ENCODE measurements around the gene ERC1.
A peak's percentile ranks its signal among the peaks of the same experiment; 100 is the strongest.

ERC1 gene

DNA sequence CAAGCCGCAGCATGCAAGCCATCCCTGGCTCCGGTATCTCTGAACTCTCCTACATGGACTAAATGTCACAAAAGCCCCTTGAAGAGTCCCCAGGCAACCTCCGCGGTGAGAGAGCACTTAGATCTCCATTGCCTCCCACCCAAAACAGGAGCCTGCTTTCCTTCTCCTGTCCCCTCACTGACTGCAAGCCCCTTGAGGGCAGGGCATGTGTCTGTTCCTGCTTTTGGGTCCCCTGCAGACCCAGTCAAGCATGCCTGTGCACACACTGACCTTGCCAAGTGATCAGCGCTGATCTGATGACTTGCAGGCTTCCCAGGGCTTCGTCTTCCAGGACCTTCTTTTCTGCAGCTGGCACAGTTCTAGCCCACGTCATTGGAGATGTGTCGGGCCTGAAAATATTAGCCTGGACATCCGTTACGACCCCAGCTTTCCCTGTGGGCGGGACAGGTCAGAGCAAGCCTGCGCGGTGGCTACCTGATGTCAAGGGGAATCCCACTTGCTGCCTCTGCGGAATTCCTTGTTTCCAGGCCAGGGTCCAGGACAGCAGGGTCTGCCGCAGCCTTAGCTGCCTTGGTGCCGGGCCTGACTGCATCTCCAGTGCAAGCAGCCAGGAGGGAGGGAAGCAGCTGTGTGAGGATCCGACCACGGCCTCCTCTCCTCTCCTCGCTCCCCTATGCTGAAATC lies 510.8 kb downstream of the ERC1 start:
- Histone ChIP-seq H3K4me3 (no peak overlapping the region), H3K36me3 (replicated peaks) (no peaks in the 10 kb centered on the region), H3K4me1 (no peaks in the 10 kb centered on the region), H3K27me3 (ENCODE audit: low read depth) (no peaks in the 10 kb centered on the region), H3K9me3 (no peaks in the 10 kb centered on the region)
- DNase-seq (ENCODE audit: low spot score in 2 of 2) = no peak
- in situ Hi-C loops (cut with MboI; ENCODE audit: low sequenced_read_pairs) = no loop called here

DNA sequence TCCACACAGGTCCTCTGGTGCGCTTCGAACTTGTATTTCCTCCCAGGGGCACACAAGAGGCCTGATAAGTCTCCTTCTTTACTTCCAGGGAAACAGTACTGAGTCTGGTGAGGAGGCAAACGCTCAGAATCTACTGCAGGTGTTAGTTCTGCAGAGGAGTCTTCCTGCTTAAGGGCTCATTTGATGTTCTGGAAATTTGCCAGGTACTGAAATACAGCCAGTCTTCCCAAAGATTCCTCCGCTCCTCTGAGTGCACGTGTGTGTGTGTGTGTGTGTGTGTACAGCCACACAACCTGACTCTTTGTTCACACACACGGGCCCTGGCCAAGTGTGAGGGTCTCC lies 511.3 kb downstream of the ERC1 start:
- H3K9me3 ChIP-seq = no peaks in the 10 kb centered on the region
- H3K36me3 ChIP-seq (replicated peaks) = no peaks in the 10 kb centered on the region
- H3K4me3 ChIP-seq = no peak overlapping the region
- in situ Hi-C loops (cut with MboI; ENCODE audit: low sequenced_read_pairs) = no loop called here
- no peaks in the 10 kb centered on the region for H3K4me1 ChIP-seq
- H3K27me3 ChIP-seq (ENCODE audit: low read depth) = no peaks in the 10 kb centered on the region
- DNase-seq (ENCODE audit: low spot score in 2 of 2) = no peak

DNA sequence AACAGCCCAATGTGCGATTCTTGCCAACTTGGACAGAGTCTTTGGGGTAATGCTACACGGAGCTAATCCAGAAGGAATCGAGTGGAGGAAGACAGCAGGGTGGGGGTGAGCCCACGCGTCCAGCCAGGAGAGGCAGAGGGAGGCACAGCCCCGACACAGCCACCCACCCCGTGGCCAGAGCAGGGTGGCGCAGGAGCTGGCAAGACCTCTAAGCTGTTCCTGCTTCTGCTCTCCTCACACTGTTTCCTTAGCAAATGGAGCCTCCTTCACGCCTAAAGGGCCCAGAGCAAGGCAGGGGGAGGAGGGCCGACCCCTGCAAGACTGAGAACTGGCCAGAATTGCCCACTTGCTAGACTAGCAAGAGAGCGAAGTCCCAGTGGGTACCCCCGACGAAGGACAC lies 511.8 kb downstream of the ERC1 start:
- no peaks in the 10 kb centered on the region for H3K4me1 ChIP-seq
- no peak for DNase-seq (ENCODE audit: low spot score in 2 of 2)
- no peaks in the 10 kb centered on the region for H3K9me3 ChIP-seq
- no peaks in the 10 kb centered on the region for H3K27me3 ChIP-seq (ENCODE audit: low read depth)
- in situ Hi-C loops (cut with MboI; ENCODE audit: low sequenced_read_pairs) = no loop called here
- no peaks in the 10 kb centered on the region for H3K36me3 ChIP-seq (replicated peaks)
- H3K4me3 ChIP-seq = no peak overlapping the region

DNA sequence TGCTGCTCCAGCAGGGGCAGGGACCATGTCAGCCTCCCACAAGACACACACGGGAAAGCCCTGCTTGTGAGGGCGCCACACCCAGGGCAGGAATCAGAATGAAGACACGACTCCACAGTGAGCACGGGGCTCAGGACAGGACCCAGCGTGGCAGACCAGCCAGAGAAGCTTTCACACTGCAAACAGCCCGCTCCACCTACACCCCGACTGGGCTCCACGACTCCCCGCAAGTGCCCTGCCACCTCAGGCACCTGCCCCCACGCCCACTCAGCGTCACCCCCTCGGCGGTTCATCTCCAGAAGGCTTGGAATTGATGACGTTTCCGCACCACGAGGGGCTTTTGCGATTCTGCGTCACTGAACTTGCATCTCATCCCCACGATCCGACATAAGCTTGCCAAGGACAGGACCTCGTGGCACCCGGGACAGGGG lies 512.3 kb downstream of the ERC1 start:
- no peaks in the 10 kb centered on the region for H3K27me3 ChIP-seq (ENCODE audit: low read depth)
- H3K36me3 ChIP-seq (replicated peaks) = no peaks in the 10 kb centered on the region
- H3K9me3 ChIP-seq = no peaks in the 10 kb centered on the region
- no peak for DNase-seq (ENCODE audit: low spot score in 2 of 2)
- H3K4me1 ChIP-seq = no peaks in the 10 kb centered on the region
- no peak overlapping the region for H3K4me3 ChIP-seq
- in situ Hi-C loops (cut with MboI; ENCODE audit: low sequenced_read_pairs) = no loop called here

DNA sequence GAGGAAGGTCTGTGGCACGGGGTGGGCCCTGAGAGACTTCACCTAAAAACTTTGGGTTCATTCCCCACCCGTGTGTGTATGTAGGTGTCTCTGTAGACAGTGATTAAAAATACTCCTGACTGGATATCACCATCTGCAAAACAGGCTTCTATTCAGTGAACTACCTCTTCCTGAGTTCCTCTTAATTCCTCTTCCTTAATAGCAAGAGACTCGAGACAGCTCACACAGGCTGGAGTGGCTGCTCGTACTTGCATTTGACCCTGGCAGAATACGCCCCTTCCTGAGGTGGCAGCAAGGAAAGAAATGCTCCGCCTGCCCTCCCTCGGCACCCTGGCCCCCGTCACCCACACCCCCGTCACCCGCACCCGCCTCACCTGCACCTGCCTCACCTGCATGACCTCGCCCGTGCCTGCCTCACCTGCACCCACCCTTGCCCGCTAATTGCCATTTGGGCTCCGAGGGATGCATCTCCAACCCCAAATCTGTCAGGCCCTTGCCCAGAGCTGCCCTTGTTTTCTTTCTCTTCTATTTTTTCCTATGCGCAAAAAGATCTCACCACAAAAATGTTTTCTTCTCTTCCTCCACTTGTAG lies 513.4 kb downstream of the ERC1 start:
- no peaks in the 10 kb centered on the region for H3K9me3 ChIP-seq
- no peaks in the 10 kb centered on the region for H3K4me1 ChIP-seq
- H3K27me3 ChIP-seq (ENCODE audit: low read depth) = no peaks in the 10 kb centered on the region
- H3K36me3 ChIP-seq (replicated peaks) = no peaks in the 10 kb centered on the region
- DNase-seq (ENCODE audit: low spot score in 2 of 2) = no peak
- no peak overlapping the region for H3K4me3 ChIP-seq
- in situ Hi-C loops (cut with MboI; ENCODE audit: low sequenced_read_pairs) = no loop called here

DNA sequence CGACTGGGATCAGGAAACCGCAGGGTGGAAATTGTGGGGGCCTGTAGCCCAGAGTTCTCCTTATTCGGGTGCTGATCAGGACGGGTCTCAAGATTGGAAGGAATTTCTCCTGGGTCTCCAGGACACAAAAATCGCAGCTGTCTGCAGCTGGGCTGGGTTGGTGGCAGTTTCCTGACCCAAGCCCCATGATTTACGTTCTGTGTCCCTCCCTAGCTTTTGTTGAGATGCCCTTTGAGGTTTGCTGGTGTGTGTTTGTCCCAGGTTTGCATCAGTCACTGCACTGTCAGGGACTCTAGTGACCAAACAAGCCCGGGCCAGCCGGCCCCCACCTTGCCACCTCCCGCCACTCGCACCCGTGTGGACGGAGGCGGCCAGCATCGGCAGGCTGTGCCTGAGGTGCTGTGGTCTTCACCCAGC lies 513.9 kb downstream of the ERC1 start:
- Histone ChIP-seq H3K4me1 (no peaks in the 10 kb centered on the region), H3K9me3 (no peaks in the 10 kb centered on the region), H3K36me3 (replicated peaks) (no peaks in the 10 kb centered on the region), H3K4me3 (no peak overlapping the region), H3K27me3 (ENCODE audit: low read depth) (no peaks in the 10 kb centered on the region)
- in situ Hi-C loops (cut with MboI; ENCODE audit: low sequenced_read_pairs) = no loop called here
- DNase-seq (ENCODE audit: low spot score in 2 of 2) = no peak

DNA sequence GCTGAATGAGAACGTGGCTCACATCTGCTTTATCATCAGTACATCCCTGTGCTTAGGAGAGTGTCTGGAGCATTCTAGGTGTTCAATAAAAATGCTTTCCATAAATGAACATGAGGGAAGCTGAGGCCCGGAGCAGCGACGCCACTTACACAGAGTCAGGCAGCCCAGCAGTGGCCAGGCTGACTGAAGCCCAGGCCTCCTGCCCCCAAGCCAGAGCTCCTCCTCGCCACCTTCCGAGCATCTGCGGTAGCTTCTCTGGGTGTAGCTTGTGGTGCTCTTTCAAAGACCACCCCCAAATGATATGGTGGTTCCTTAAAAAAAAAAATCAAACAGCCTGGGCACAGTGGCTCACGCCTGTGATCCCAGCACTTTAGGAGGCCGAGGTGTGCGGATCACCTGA lies 514.6 kb downstream of the ERC1 start:
- in situ Hi-C loops (cut with MboI; ENCODE audit: low sequenced_read_pairs) = no loop called here
- H3K4me3 ChIP-seq = no peak overlapping the region

DNA sequence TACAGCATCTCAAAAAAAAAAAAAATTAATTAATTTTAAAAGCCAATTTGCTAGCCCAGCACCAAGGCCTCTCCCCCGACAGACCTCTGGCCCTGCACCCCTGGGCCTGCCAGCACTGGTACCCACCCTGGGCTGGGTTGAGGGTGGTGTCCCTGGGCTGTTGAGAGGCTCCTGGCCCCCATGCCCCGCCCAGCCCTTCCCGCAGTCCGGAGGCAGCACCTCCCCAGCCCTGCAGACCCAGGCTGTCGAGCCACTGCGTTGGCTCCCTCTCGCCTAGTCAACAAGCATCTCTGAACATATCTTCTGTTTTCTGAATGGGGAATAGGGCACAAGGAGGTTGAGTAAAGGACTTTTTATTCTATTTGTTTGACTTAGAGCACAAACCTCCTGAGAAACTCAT lies 516.3 kb downstream of the ERC1 start:
- H3K9me3 ChIP-seq = no peaks in the 10 kb centered on the region
- in situ Hi-C loops (cut with MboI; ENCODE audit: low sequenced_read_pairs) = no loop called here
- no peaks in the 10 kb centered on the region for H3K36me3 ChIP-seq (replicated peaks)
- DNase-seq (ENCODE audit: low spot score in 2 of 2) = no peak
- H3K27me3 ChIP-seq (ENCODE audit: low read depth) = no peaks in the 10 kb centered on the region
- no peak overlapping the region for H3K4me3 ChIP-seq
- H3K4me1 ChIP-seq = no peaks in the 10 kb centered on the region

More for the DNA sequence above, 514.6 kb downstream of the ERC1 start:
- no peaks in the 10 kb centered on the region for H3K9me3 ChIP-seq
- H3K36me3 ChIP-seq (replicated peaks) = no peaks in the 10 kb centered on the region
- DNase-seq (ENCODE audit: low spot score in 2 of 2) = no peak
- H3K27me3 ChIP-seq (ENCODE audit: low read depth) = no peaks in the 10 kb centered on the region
- no peaks in the 10 kb centered on the region for H3K4me1 ChIP-seq

DNA sequence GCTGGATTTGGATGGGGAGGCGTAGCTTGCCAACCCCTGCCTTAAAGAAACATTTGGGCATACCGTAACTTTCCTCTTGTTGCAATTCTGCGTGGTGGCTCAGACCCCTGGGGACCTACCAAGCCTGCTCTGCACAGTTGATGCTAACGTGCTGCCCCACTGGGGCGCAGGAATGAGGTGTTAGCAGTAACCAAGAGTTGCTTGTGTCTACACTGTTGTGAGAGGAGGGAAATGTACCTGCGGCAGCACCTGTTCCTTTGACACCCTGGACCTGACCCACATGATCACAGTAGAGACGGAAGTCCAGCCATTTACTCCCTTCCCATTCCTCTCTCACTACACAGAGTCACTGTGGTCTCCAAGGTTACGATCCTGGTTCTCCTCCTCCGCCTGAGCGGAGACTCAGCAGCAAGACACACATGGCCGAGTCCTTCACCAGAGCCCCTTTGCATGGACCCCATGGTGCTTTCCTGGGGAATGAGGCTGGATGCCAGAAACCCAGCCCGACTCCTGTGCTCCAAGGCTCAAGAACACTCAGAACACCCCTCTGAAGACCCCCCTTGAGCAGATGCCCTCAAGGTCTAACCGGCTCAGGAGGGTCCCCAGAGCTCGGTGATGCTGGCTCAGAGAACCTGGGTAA lies 518.5 kb downstream of the ERC1 start:
- Histone ChIP-seq H3K36me3 (replicated peaks) (no peaks in the 10 kb centered on the region), H3K4me1 (no peaks in the 10 kb centered on the region), H3K9me3 (no peaks in the 10 kb centered on the region), H3K4me3 (no peak overlapping the region), H3K27me3 (ENCODE audit: low read depth) (no peaks in the 10 kb centered on the region)
- in situ Hi-C loops (cut with MboI; ENCODE audit: low sequenced_read_pairs) = no loop called here
- no peak for DNase-seq (ENCODE audit: low spot score in 2 of 2)

DNA sequence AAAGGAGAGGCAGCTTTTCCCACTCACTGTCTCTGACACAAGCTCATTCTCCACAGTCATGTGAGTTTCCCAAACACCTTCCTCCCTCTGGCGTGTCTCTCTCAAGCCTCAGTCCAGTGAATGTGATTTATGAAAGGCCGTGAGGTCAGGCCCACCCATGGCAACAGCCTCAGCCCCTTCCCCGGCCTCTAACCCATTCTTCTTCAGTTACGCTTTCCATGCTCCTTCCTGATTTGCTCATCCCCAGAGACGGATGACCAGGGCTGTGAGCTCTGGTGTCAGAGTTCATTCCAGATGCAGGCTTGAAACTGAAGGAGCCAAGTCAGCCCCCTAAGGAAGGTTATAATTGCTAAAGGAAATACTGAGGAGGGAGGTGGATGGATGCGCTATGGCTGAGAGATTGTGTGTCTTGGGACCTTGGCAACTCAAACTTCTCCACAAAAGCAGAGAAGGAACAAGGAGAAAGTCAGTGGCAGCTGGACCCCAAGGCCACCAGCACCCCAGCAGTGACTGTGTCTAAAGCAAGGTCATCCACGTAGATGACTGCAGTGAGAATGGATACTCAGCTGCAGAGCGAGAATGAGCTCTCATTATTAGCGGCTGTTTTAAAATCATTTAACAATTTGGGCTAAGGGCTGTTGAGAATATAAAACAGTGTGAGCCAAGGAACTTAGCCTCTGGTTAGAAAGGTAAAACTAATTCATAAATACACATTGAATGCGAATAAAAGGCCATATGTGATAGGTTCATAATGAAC lies 519.2 kb downstream of the ERC1 start:
- Histone ChIP-seq H3K4me1 (no peaks in the 10 kb centered on the region), H3K27me3 (ENCODE audit: low read depth) (no peaks in the 10 kb centered on the region), H3K36me3 (replicated peaks) (no peaks in the 10 kb centered on the region), H3K9me3 (no peaks in the 10 kb centered on the region), H3K4me3 (no peak overlapping the region)
- no peak for DNase-seq (ENCODE audit: low spot score in 2 of 2)
- in situ Hi-C loops (cut with MboI; ENCODE audit: low sequenced_read_pairs) = no loop called here

DNA sequence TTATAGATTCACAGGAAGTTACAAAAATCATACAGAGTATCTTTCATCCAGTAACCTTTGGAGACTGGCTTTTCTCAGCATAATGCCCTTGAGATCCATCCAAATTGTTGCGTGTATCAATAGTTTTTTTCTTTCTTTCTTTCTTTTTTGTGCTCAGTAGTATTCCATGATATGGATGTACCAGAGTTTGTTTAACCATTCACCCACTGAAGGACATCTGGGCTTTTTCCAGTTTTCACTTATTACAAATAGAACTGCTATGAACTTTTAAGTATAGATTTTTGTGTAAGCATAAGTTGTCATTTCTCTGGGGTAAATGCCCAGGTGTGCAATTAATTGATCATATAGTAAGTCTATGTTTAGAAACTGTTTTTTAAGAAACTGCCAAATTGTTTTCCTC lies 524.0 kb downstream of the ERC1 start:
- no peaks in the 10 kb centered on the region for H3K9me3 ChIP-seq
- no peaks in the 10 kb centered on the region for H3K36me3 ChIP-seq (replicated peaks)
- H3K4me1 ChIP-seq = no peaks in the 10 kb centered on the region
- H3K4me3 ChIP-seq = no peak overlapping the region
- in situ Hi-C loops (cut with MboI; ENCODE audit: low sequenced_read_pairs) = no loop called here
- DNase-seq (ENCODE audit: low spot score in 2 of 2) = no peak
- H3K27me3 ChIP-seq (ENCODE audit: low read depth) = no peaks in the 10 kb centered on the region

DNA sequence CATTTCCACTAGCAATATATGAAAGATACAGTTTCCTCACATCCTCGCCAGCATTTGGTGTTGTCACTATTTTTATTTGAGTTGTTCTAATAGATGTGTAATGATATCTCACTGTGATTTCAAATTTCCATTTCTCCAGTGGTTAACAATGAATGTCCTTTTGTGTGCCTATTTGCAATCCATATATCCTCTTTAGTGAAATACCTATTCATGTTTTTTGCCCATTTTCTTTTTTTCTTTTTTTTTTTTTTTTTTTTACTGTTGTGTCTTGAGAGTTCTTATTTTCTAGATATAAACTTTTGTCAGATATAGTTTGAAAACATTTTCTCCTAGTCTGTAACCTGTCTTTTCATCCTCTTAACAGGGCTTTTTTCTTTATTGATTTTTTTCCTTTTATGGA lies 524.4 kb downstream of the ERC1 start:
- no peaks in the 10 kb centered on the region for H3K27me3 ChIP-seq (ENCODE audit: low read depth)
- H3K9me3 ChIP-seq = no peaks in the 10 kb centered on the region
- DNase-seq (ENCODE audit: low spot score in 2 of 2) = no peak
- no peaks in the 10 kb centered on the region for H3K36me3 ChIP-seq (replicated peaks)
- in situ Hi-C loops (cut with MboI; ENCODE audit: low sequenced_read_pairs) = no loop called here
- H3K4me1 ChIP-seq = no peaks in the 10 kb centered on the region
- H3K4me3 ChIP-seq = no peak overlapping the region

DNA sequence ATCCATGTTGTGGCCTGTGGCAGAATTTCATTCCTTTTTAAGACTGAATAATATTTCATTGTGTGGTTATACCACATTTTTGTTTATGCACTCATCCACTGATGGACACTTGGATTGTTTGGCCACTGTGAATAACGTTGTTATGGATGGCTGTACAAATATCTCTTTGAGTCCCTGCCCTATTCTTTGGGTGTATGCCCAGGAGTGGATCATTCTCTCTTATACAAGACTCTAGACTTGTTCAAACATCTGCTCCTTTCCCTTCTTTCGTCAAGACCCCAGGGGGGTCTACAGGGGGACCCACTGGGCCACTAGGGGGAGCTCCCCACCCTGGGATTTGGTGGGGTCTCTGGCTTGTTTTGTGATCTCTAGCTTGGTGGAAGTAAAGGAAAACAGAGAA lies 526.0 kb downstream of the ERC1 start:
- DNase-seq (ENCODE audit: low spot score in 2 of 2) = peak in 1 of 2 experiments; percentile 69
- in situ Hi-C loops (cut with MboI; ENCODE audit: low sequenced_read_pairs) = no loop called here
- Histone ChIP-seq H3K4me1 (no peaks in the 10 kb centered on the region), H3K36me3 (replicated peaks) (no peaks in the 10 kb centered on the region), H3K27me3 (ENCODE audit: low read depth) (no peaks in the 10 kb centered on the region), H3K4me3 (no peak overlapping the region), H3K9me3 (no peaks in the 10 kb centered on the region)

Data from HAP-1 (cell line).